Measurements from ENCODE around the gene LYL1.

Gene LYL1

GRCh38 chr19:13093407-13094105 is 9.1 kb downstream of the LYL1 start:
- no peak overlapping the region for H3K4me3 ChIP-seq (ENCODE audit: low read depth, low read length)
- TF ChIP-seq MAX (IDR thresholded peaks at IDR 0.05; ENCODE audit: low read depth, low read length): peak; percentile 67
- TF ChIP-seq CTCF (IDR thresholded peaks at IDR 0.05; ENCODE audit: low read depth, low read length): peak; percentile 70
- no peak for TF ChIP-seq POLR2A (IDR thresholded peaks at IDR 0.05; ENCODE audit: extremely low read depth, insufficient read length)
- TF ChIP-seq MYC (IDR thresholded peaks at IDR 0.05; ENCODE audit: low read depth, low read length): 0 out of 2 replicates have a peak, but pooled peaks have one; percentile 62
- peak; percentile 91 for DNase-seq (ENCODE audit: low read depth)

GRCh38 chr19:13092606-13093235 is 9.9 kb downstream of the LYL1 start:
- no peak overlapping the region for H3K4me3 ChIP-seq (ENCODE audit: low read depth, low read length)
- TF ChIP-seq MYC (IDR thresholded peaks at IDR 0.05; ENCODE audit: low read depth, low read length) (no peak), POLR2A (IDR thresholded peaks at IDR 0.05; ENCODE audit: extremely low read depth, insufficient read length) (no peak), CTCF (IDR thresholded peaks at IDR 0.05; ENCODE audit: low read depth, low read length) (no peak), MAX (IDR thresholded peaks at IDR 0.05; ENCODE audit: low read depth, low read length) (no peak)
- DNase-seq (ENCODE audit: low read depth): no peak

- no peak for TF ChIP-seq POLR2A (IDR thresholded peaks at IDR 0.05; ENCODE audit: extremely low read depth, insufficient read length)
- no peak for TF ChIP-seq MAX (IDR thresholded peaks at IDR 0.05; ENCODE audit: low read depth, low read length)
- no peak for TF ChIP-seq CTCF (IDR thresholded peaks at IDR 0.05; ENCODE audit: low read depth, low read length)
- no peak for TF ChIP-seq MYC (IDR thresholded peaks at IDR 0.05; ENCODE audit: low read depth, low read length)
- no peak for DNase-seq (ENCODE audit: low read depth)
- no peak overlapping the region for H3K4me3 ChIP-seq (ENCODE audit: low read depth, low read length)
Observed at GRCh38 chr19:13092158-13092543, 10.5 kb downstream of the LYL1 start.

- no peak for TF ChIP-seq CTCF (IDR thresholded peaks at IDR 0.05; ENCODE audit: low read depth, low read length)
- TF ChIP-seq MAX (IDR thresholded peaks at IDR 0.05; ENCODE audit: low read depth, low read length): no peak
- no peak for TF ChIP-seq POLR2A (IDR thresholded peaks at IDR 0.05; ENCODE audit: extremely low read depth, insufficient read length)
- TF ChIP-seq MYC (IDR thresholded peaks at IDR 0.05; ENCODE audit: low read depth, low read length): no peak
- peak; percentile 57 for DNase-seq (ENCODE audit: low read depth)
- no peak overlapping the region for H3K4me3 ChIP-seq (ENCODE audit: low read depth, low read length)
Observed at GRCh38 chr19:13091400-13092157, 11.1 kb downstream of the LYL1 start.

- no peak overlapping the region for H3K4me3 ChIP-seq (ENCODE audit: low read depth, low read length)
- TF ChIP-seq MAX (IDR thresholded peaks at IDR 0.05; ENCODE audit: low read depth, low read length) (no peak), MYC (IDR thresholded peaks at IDR 0.05; ENCODE audit: low read depth, low read length) (no peak), CTCF (IDR thresholded peaks at IDR 0.05; ENCODE audit: low read depth, low read length) (no peak), POLR2A (IDR thresholded peaks at IDR 0.05; ENCODE audit: extremely low read depth, insufficient read length) (no peak)
- no peak for DNase-seq (ENCODE audit: low read depth)
Observed at GRCh38 chr19:13090511-13091231, 12.0 kb downstream of the LYL1 start.

All from NB4 (cell line).